GM12878 (cell line): Measurements from ENCODE around the gene TUBAL3.

Source experiments
- ATF2 ChIP-seq: IDR thresholded peaks from 2 replicates; pipeline ENCODE4 v1.6.1; 2012; ENCODE audit warnings: low read length, inconsistent platforms
- BHLHE40 ChIP-seq, 2 experiments: fragments of 450-650 bp in 1 of 2; IDR thresholded peaks; 2 replicates each; pipeline ENCODE4 v1.6.1; 2011 to 2017; ENCODE audit warnings: low read depth in 2 of 2, borderline replicate concordance in 1 of 2, improper control_type of control experiment in 1 of 2, low read length in 1 of 2, mild to moderate bottlenecking in 1 of 2
- CBX3 ChIP-seq: fragments of 200-600 bp; sonication (generic); IDR thresholded peaks from 2 replicates; pipeline ENCODE4 v1.6.1; 2016; ENCODE audit warnings: low read depth, borderline replicate concordance
- CTCF ChIP-seq, 3 experiments: IDR thresholded peaks in 2 of 3; conservative IDR thresholded peaks in 1 of 3; 2 replicates each; pipeline ENCODE4 v1.5.1; 2011; ENCODE audit warnings: low read depth in 3 of 3, low read length in 3 of 3, mild to moderate bottlenecking in 3 of 3, control low read depth in 2 of 3, moderate library complexity in 2 of 3, inconsistent platforms in 1 of 3, mixed read lengths in 1 of 3; ENCODE audit not compliant: control insufficient read depth in 2 of 3, insufficient read depth in 1 of 3; ENCODE audit errors: extremely low read depth in 1 of 3
- KDM1A ChIP-seq: fragments of 200-600 bp; sonication (generic); IDR thresholded peaks from 2 replicates; pipeline ENCODE4 v1.6.1; 2016; ENCODE audit warnings: borderline replicate concordance
- POLR2AphosphoS5 ChIP-seq: IDR thresholded peaks from 2 replicates; pipeline ENCODE4 v1.6.1; 2011; ENCODE audit warnings: mild to moderate bottlenecking, low read length, inconsistent platforms
- REST ChIP-seq: IDR thresholded peaks from 2 replicates; pipeline ENCODE4 v1.6.1; 2012; ENCODE audit warnings: mild to moderate bottlenecking, low read depth, low read length

GRCh38 chr10:5373891-5374611 is 30.6 kb downstream of the TUBAL3 start:
- TF ChIP-seq CTCF (IDR thresholded peaks at IDR 0.05 in 2 of 3, conservative IDR thresholded peaks at IDR 0.05 in 1 of 3; ENCODE audit: control insufficient read depth in 2 of 3, extremely low read depth in 1 of 3, insufficient read depth in 1 of 3, low read depth in 3 of 3, low read length in 3 of 3) (no peak), CBX3 (no peak), REST (no peak), POLR2AphosphoS5 (no peak), ATF2 (no peak), KDM1A (no peak), BHLHE40 (IDR thresholded peaks at IDR 0.05; ENCODE audit: borderline replicate concordance in 1 of 2, low read depth in 2 of 2, low read length in 1 of 2) (no peak)
